Amniotic stem cell (primary cell): Measurements from ENCODE around the gene ERMAP.
"Not testable (repeated sequence)": the region's sequence is repeated elsewhere in the genome, so short reads cannot be mapped to it uniquely, and the experiment has no call there.

ENCODE experiments used
- DNase-seq: peaks from one replicate; lab custom pipeline; 2025; lab: John Stamatoyannopoulos, UW

Gene ERMAP

DNA sequence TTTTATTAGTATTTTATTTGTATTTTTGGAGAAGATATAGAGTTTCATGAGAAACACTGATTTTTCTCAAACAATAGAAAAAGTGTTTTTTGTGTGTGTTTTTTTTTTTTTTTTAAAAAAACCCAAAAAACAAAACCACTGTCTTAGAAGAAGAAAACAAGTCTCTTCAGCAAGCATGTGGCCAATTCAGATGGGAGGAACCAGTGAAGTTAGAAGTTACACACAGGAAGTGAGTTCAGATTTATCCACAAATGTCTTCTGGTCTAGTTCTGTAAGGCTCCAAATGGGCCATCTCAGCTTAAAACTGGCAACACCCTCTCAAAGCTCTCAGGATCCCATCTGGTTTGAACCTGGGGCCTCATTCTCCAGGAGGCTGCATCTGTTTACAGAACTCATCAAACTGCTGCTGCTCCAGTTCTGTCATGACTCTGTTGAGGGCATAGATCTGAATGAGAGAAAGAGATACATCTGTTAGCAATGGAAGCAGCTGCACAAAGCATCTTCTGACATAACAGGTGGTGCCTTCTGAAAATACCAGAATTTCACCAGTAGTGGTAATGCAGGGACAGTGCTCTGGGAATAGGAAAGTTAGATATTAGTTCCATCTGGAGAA, 9.8 kb upstream of the ERMAP start:
- no peak for DNase-seq

DNA sequence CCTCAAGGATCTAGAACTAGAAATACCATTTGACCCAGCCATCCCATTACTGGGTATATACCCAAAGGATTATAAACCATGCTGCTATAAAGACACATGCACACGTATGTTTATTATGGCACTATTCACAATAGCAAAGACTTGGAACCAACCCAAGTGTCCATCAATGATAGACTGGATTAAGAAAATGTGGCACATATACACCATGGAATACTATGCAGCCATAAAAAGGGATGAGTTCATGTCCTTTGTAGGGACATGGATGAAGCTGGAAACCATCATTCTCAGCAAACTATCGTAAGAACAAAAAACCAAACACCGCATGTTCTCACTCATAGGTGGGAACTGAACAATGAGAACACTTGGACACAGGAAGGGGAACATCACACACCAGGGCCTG, 2.1 kb upstream of the ERMAP start:
- DNase-seq = not testable (repeated sequence)

- no peak for DNase-seq
These were observed 859 bp upstream of the ERMAP start for GRCh38 chr1:42815941-42816584.

- no peak for DNase-seq
These were observed 482 bp downstream of the ERMAP start for GRCh38 chr1:42817440-42817767.

DNA sequence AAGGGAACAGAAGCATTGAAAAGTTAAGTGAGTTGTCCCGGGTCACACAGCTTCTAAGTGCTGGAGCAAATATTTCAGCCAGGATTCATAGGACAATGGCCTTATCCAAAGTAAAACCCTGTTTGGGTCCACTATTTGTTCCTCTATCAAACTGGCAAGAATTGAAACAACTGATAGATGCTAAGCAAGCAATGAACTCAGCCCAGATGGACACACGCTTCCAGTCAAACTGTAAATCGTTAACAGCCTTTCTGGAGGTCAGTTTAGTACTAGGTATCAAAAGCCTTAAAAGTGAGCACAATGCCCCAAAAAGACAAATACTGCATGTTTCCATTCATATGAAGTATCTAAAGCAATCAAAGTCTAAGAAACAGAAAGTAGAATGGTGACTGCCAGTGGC, 1.1 kb downstream of the ERMAP start:
- no peak for DNase-seq

- no peak for DNase-seq
These were observed 3.9 kb downstream of the ERMAP start for GRCh38 chr1:42820813-42821212.

DNA sequence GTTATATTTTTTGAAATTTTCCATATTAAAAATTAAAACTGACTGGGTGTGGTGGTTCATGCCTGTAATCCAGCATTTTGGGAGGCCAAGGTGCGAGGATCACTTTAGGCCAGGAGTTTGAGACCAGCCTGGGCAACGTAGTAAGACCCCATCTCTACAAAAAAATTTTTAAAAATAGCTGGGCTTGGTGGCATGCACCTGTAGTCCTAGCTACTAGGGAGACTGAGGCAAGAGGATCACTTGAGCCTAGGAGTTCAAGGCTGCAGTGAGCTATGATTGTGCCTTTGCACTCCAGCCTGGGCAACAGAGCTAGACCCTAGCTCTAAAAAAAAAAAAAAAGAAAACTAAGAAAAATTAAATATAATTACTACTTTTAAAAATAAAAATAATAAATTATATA, 4.8 kb downstream of the ERMAP start:
- no peak for DNase-seq

GRCh38 chr1:42822800-42823392, 6.0 kb downstream of the ERMAP start:
- DNase-seq = no peak

DNA sequence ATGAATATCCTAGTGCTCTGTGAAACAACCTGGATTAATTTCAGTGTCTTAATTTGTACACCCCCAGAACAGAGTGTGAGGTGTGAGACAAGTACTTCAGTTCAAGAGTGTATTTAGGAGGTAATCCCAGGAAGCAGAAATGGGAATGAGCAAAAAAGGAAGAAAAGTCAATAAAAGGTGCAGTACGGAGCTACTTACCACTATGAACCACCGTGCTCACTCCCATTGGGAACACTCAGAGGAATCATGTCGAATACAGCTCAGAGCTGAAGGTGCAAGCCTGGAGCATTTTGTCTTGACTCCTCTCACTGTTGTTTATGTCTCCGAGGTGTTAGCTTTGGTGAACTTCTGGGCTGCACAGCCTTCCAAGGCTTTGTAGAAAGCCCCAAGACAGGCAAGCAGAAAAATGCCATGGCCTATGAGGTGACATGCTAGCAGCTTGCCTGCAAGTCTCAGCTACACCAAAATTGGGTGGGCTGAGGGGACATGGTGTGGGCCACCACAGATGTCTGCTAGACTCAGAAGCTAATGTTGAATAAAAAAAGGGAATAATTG, 7.6 kb downstream of the ERMAP start:
- DNase-seq = no peak

DNA sequence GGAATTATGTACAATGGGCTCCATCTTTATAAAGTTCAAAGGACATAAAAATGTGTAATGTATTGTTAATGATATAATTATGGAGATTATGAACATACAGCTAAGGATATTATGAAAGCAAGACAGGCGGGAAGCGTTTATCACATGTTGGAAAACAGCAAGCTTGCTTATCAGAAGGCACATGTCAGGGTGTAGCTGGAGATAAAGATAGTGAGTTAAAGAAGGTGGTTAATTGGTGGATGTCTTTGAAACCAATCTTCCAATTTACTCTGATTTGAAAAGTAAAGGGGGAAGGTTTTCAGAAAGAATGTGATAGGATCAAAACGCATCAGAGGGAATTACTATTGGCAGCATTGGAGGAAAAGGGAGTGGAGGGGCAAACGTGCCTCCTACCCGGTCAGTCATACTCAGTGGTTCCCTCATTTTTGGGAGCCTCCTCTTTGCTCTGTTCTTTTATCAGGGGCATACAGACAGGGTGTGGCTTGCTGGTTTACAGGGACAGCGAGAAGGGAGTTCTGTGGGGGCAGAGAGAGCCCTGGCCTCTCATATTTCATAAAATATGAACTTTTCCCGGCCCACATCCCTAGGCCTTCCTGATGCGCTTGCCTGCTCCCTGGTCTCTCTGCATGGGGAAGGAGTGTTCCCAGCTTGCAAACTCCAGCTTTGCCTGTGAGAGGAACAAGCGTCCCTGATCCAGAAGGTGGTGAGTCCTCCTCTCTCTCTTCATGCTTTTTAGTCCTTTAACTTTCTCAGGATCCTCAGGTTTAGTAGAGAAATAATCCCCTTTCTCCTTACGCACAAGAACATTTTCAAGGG, 8.3 kb downstream of the ERMAP start:
- no peak for DNase-seq

GRCh38 chr1:42830631-42831030, 13.7 kb downstream of the ERMAP start:
- DNase-seq = no peak

DNA sequence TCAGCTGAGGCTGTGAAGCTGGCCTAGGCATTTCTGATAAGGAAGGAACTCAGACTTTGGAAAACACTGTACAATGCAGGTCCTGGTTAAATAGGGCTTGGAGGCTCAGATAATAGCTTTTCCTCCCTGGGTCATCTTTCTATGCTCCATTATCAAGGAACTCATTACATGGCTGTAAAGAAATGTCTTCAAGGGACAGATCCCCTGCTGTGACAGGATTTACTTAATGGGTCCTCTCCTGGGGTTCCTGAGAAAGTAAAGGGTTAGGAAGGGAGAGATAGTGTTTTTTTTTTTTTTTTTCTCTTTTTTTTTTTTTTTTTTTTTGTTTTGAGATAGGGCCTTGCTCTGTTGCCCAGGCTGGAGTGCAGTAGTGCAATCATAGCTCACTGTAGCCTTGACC, 14.4 kb downstream of the ERMAP start:
- no peak for DNase-seq

GRCh38 chr1:42832641-42833240, 15.8 kb downstream of the ERMAP start:
- DNase-seq = no peak

GRCh38 chr1:42833981-42834380, 17.1 kb downstream of the ERMAP start:
- no peak for DNase-seq

GRCh38 chr1:42834803-42835202, 17.9 kb downstream of the ERMAP start:
- DNase-seq = no peak

- DNase-seq = no peak
These were observed 18.5 kb downstream of the ERMAP start for GRCh38 chr1:42835422-42835821.

DNA sequence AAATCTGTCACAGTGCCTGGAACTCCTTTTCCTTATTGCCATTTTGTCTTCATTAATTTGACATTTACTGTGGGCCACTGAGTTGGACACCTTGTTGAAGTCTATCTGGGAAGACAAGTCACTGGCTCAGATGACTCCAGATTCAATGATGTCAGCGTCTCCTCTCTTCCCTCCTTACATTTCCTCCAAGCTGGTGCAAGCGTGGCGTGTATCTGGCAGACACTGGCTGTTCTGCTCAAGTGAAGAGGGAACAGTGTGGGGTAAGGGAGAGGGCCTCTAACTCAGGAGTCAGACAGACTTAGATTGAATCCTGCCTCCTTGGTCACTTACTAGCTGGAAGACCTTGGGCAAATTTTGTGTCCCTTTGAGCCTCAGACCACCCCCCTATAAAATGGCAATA, 20.8 kb downstream of the ERMAP start:
- DNase-seq = no peak

DNA sequence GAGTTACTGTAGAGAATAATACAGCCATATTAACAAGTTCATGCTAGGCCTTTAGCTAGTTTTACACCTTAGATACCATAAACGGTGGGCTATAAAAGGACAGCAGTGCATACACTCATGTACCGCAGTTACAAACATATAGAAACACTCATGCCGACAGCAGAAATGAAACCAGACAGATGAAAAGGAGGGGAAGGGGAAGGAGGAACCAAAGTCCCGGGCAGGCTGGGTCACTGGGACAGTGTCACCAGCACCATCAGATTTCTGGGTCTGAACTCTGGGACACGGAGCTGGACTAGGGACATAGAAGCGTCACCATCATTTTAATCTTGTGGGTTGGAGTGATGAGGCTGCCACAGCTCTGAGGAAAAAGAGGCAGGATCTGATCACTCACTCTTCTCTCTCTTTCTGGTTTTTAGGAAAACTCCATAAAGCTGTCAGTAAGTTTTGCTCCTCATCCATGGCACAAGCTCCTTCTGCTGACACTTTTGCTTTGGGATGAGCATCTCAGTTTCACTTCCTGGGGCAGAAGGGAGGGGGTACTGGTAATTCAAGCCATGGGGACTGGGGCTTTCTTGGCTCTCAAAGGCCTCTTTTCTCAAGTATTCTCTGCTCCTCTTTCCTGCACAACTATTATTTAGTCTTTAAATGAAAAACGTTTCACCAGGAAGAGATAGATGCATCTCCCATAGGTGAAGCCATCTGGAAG, 21.7 kb downstream of the ERMAP start:
- no peak for DNase-seq

GRCh38 chr1:42841010-42841409, 24.1 kb downstream of the ERMAP start:
- DNase-seq = no peak

- no peak for DNase-seq
These were observed 24.7 kb downstream of the ERMAP start for GRCh38 chr1:42841440-42842147.

DNA sequence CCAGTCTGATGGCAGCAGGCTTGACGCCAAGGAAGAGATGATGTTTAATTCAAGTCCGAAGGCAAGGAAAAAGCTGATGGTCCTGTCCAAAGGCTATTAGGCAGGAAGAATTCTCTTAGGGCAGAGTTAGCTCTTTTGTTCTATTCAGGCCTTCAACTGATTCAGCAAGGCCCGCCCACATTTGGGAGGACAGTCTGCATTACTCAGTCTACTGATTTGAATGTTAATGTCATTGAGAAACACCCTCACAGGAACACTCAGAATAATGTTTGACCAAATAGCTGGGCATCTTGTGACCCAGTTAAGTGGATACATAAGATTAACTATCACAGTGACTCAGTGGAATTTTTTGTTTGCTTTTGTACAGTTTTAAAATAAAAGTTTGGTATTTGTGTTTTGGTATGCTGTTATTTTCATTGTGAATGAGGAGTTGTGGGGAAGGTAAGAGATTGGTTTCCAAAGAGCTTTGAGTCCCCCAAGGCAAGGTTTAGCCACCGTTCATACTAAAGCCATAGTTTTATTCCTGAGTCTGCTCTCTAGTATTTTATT, 27.7 kb downstream of the ERMAP start:
- no peak for DNase-seq
